Measurements from ENCODE around the gene CAPN9. TPM values are rescaled to one million over a fixed set of nuclear protein-coding genes. Genes with fewer than 3 reads are reported as not detected.

CAPN9 gene
- total and polyA plus RNA-seq, 4 donors: not detected

- no peak overlapping the region for H3K27ac ChIP-seq (ENCODE audit: low read depth in 1 of 2, low read length in 2 of 2)
- no peaks in the 10 kb centered on the region for H3K9me3 ChIP-seq (ENCODE audit: control insufficient read depth in 4 of 4, low read length in 3 of 4)
- H3K4me1 ChIP-seq (ENCODE audit: control insufficient read depth in 4 of 4, insufficient read depth in 4 of 4, low read length in 3 of 4): no peaks in the 10 kb centered on the region
- no peak overlapping the region for H3K4me3 ChIP-seq (ENCODE audit: low read depth in 1 of 3, low read length in 3 of 3)
- DNase-seq (ENCODE audit: low spot score): peak; percentile 12
- H3K9ac ChIP-seq (ENCODE audit: low read depth in 1 of 2, low read length in 2 of 2): no peak overlapping the region
- 84% methylated on average over 10 of the region's 10 CpGs for WGBS
- H3K36me3 ChIP-seq (ENCODE audit: control insufficient read depth in 4 of 4, insufficient read depth in 3 of 4, low read depth in 1 of 4, low read length in 3 of 4): no peaks in the 10 kb centered on the region
- TF ChIP-seq, protein P1, sequence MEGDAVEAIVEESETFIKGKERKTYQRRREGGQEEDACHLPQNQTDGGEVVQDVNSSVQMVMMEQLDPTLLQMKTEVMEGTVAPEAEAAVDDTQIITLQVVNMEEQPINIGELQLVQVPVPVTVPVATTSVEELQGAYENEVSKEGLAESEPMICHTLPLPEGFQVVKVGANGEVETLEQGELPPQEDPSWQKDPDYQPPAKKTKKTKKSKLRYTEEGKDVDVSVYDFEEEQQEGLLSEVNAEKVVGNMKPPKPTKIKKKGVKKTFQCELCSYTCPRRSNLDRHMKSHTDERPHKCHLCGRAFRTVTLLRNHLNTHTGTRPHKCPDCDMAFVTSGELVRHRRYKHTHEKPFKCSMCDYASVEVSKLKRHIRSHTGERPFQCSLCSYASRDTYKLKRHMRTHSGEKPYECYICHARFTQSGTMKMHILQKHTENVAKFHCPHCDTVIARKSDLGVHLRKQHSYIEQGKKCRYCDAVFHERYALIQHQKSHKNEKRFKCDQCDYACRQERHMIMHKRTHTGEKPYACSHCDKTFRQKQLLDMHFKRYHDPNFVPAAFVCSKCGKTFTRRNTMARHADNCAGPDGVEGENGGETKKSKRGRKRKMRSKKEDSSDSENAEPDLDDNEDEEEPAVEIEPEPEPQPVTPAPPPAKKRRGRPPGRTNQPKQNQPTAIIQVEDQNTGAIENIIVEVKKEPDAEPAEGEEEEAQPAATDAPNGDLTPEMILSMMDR (IDR thresholded peaks at IDR 0.05; ENCODE audit: low read depth, low read length, missing input control): no peak
- TF ChIP-seq HNF4G (IDR thresholded peaks at IDR 0.05): no peak
- TF ChIP-seq, protein P2, sequence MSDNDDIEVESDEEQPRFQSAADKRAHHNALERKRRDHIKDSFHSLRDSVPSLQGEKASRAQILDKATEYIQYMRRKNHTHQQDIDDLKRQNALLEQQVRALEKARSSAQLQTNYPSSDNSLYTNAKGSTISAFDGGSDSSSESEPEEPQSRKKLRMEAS (IDR thresholded peaks at IDR 0.05): no peak
- TF ChIP-seq SP1 (IDR thresholded peaks at IDR 0.05): no peak
- no peak for TF ChIP-seq YY1 (IDR thresholded peaks at IDR 0.05)
- no peak for TF ChIP-seq TAF1 (conservative IDR thresholded peaks at IDR 0.05)
- TF ChIP-seq EGR1 (IDR thresholded peaks at IDR 0.05; ENCODE audit: low read depth in 2 of 2): no peak
- TF ChIP-seq JUND (IDR thresholded peaks at IDR 0.05): no peak
- no peak for TF ChIP-seq FOXA2 (IDR thresholded peaks at IDR 0.05)
- no peaks in the 10 kb centered on the region for H3K27me3 ChIP-seq (ENCODE audit: control insufficient read depth in 4 of 4, insufficient read depth in 4 of 4, low read length in 3 of 4)
Measured at GRCh38 chr1:230788561-230789275, 41.5 kb downstream of the CAPN9 start.

DNA sequence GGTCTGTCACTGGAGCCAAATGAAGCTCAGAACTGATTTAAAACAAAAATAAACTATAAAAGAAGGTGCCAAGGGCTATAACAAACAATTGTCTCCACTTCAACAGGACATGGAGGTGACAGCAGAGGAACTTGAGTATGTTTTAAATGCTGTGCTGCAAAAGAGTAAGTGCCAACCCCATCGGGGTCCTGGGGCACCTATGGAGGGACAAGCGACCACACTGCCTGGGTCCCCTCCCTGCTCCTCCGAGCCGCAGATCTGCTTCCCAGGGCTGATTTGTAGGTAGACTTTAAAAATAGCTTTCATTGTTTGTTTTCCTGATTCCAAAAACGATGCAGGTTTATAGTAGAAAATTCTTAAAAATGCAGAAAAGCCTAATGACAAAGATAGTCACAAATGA lies 42.8 kb downstream of the CAPN9 start:
- no peak for DNase-seq (ENCODE audit: low spot score)
- 85% methylated on average over 5 of the region's 5 CpGs for WGBS
- no peaks in the 10 kb centered on the region for H3K9me3 ChIP-seq (ENCODE audit: control insufficient read depth in 4 of 4, low read length in 3 of 4)
- TF ChIP-seq, protein P1 (IDR thresholded peaks at IDR 0.05; ENCODE audit: low read depth, low read length, missing input control): no peak
- TF ChIP-seq HNF4G (IDR thresholded peaks at IDR 0.05) (no peak), SP1 (IDR thresholded peaks at IDR 0.05) (no peak), REST (IDR thresholded peaks at IDR 0.05) (no peak), NR2F2 (IDR thresholded peaks at IDR 0.05) (no peak)
- H3K27ac ChIP-seq (ENCODE audit: low read depth in 1 of 2, low read length in 2 of 2): no peak overlapping the region
- no peak overlapping the region for H3K9ac ChIP-seq (ENCODE audit: low read depth in 1 of 2, low read length in 2 of 2)
- H3K36me3 ChIP-seq (ENCODE audit: control insufficient read depth in 4 of 4, insufficient read depth in 3 of 4, low read depth in 1 of 4, low read length in 3 of 4): no peaks in the 10 kb centered on the region
- no peak overlapping the region for H3K4me3 ChIP-seq (ENCODE audit: low read depth in 1 of 3, low read length in 3 of 3)
- H3K4me1 ChIP-seq (ENCODE audit: control insufficient read depth in 4 of 4, insufficient read depth in 4 of 4, low read length in 3 of 4): no peaks in the 10 kb centered on the region
- no peaks in the 10 kb centered on the region for H3K27me3 ChIP-seq (ENCODE audit: control insufficient read depth in 4 of 4, insufficient read depth in 4 of 4, low read length in 3 of 4)

Data from liver (tissue), 9 donors.